PC-9 (cell line): ENCODE data around the gene HPD. TPM values are rescaled to one million over a fixed set of nuclear protein-coding genes. Genes with fewer than 3 reads are reported as not detected.

Experiments
- BruUV-seq: library from RNA; stranded (reverse); fragments of 400-500 nt; replicated peaks from 2 replicates; lab custom pipeline; 2021; lab: Mats Ljungman, UMichigan
- CTCF ChIA-PET: fragments of 300-600 bp; sonication (Branson Sonifier 250); formaldehyde crosslinking; loops from one replicate; lab custom pipeline; 2022; ENCODE audit warnings: antibody characterized with exemption; lab: Charles Lee
- POLR2A ChIA-PET: fragments of 300-600 bp; sonication (Branson Sonifier 250); formaldehyde crosslinking; loops from one replicate; lab custom pipeline; 2022; ENCODE audit warnings: antibody characterized with exemption; ENCODE audit not compliant: unreplicated experiment; lab: Charles Lee
- DNase-seq, 2 experiments: peaks; one replicate each; pipeline versions ENCODE4 v3.0.0 to v3.0.0-alpha.2; 2015 to 2022; ENCODE audit warnings: mixed read lengths in 1 of 2
- H2AFZ ChIP-seq: fragments of 200-600 bp; sonication (generic); 2 replicates; pipeline ENCODE4 v1.8.1; 2017; ENCODE audit warnings: antibody characterized with exemption
- H3F3A ChIP-seq: fragments of 200-600 bp; sonication (generic); 2 replicates; pipeline ENCODE4 v1.8.1; 2017; ENCODE audit warnings: antibody characterized with exemption, mild to moderate bottlenecking, low read depth; ENCODE audit not compliant: insufficient read depth
- H3K27ac ChIP-seq: fragments of 200-600 bp; sonication (generic); 2 replicates; pipeline ENCODE4 v1.6.1; 2016; ENCODE audit warnings: mixed run types
- H3K27me3 ChIP-seq: fragments of 200-600 bp; sonication (generic); 2 replicates; pipeline ENCODE4 v1.6.1; 2016; ENCODE audit warnings: low read depth, mixed run types; ENCODE audit not compliant: insufficient read depth
- H3K36me3 ChIP-seq: fragments of 200-600 bp; sonication (generic); 2 replicates; pipeline ENCODE4 v1.6.1; 2016; ENCODE audit warnings: low read depth, mixed run types
- H3K4me1 ChIP-seq: fragments of 200-600 bp; sonication (generic); replicated peaks from 2 replicates; pipeline ENCODE4 v1.6.1; 2016; ENCODE audit warnings: mixed run types; ENCODE audit not compliant: insufficient read depth
- H3K4me2 ChIP-seq: fragments of 200-600 bp; sonication (generic); 2 replicates; pipeline ENCODE4 v1.6.1; 2017; ENCODE audit warnings: mixed run types
- H3K4me3 ChIP-seq: fragments of 200-600 bp; sonication (generic); 2 replicates; pipeline ENCODE4 v1.6.1; 2016; ENCODE audit warnings: mixed run types
- H3K79me2 ChIP-seq: fragments of 200-600 bp; sonication (generic); 2 replicates; pipeline ENCODE4 v1.6.1; 2017; ENCODE audit warnings: low read depth, mixed run types
- H3K9me2 ChIP-seq: fragments of 200-600 bp; sonication (generic); 2 replicates; pipeline ENCODE4 v1.8.1; 2017; ENCODE audit warnings: mild to moderate bottlenecking; ENCODE audit not compliant: insufficient read depth
- H3K9me3 ChIP-seq: fragments of 200-600 bp; sonication (generic); 2 replicates; pipeline ENCODE4 v1.8.1; 2016; ENCODE audit warnings: low read depth; ENCODE audit not compliant: insufficient read depth
- H4K20me1 ChIP-seq: fragments of 200-600 bp; sonication (generic); 2 replicates; pipeline ENCODE4 v1.8.1; 2017; ENCODE audit not compliant: insufficient read depth
- EZH2 ChIP-seq: fragments of 200-600 bp; sonication (generic); IDR thresholded peaks from 2 replicates; pipeline ENCODE4 v1.8.0; 2017; ENCODE audit warnings: antibody characterized with exemption, low read depth
- intact Hi-C: fragments of 100-400 bp; cut with micrococcal nuclease; formaldehyde crosslinking; loops from one replicate; pipeline ENCODE4 v1.10.0; 2022; ENCODE audit not compliant: unreplicated experiment
- total RNA-seq: library from RNA; stranded (reverse); gene quantifications from 2 replicates; pipeline ENCODE4 v1.2.3, GENCODE V29; 2021
- TF ChIP-seq, protein P1 (sequence below): fragments of 200-600 bp; sonication (generic); conservative IDR thresholded peaks from 2 replicates; pipeline ENCODE4 v1.6.1; 2017; ENCODE audit warnings: mixed run types, antibody characterized with exemption, mild to moderate bottlenecking, moderate library complexity

Gene HPD
- total RNA-seq, 1 experiment from 2014 or later: 0.92 TPM

DNA sequence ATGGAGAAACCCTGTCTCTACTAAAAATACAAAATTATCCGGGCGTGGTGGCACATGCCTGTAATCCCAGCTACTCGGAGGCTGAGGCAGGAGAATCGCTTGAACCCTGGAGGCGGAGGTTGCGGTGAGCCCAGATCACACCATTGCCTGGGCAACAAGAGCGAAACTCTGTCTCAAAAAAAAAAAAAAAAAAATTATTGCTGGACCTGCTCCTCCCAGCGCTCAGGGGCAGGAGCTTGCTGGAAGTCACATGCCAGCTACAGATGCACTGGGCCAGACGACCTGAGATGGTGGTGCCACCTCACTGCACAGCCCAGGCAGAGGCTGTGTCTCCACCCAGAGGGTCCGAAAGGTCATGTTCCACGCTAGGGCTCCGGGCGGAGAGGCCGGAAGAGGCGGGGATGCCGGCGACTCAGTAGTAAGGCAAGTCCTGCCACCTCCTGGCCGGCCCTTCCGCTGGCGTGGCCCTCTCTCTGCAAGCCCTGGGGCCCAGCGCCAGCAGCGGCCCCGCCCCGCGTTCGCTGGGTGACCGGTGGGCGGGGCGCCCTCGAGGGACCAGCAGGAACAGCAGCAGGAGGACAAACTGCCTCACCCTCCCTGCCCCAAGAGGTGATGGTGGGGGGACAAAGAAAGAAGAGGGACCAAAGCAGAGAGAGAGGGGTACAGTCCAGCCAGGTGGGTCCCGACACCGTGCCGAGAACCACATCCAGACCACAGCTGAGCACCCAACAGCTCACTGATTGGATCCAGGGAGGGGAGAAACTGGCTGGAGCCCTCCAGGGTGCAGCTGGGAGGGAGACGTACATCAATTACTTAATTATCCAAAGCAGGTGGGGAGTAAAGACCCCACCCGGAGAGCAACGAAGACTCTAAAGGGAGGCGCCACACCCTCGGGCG, 61.6 kb downstream of the HPD start:
- no peaks in the 10 kb centered on the region for H3K9me2 ChIP-seq
- H3K79me2 ChIP-seq: peaks cover 61% of the 10 kb centered on the region
- no peak overlapping the region for H2AFZ ChIP-seq
- H3K4me3 ChIP-seq: peak overlapping the region; percentile 17; the same call in 1 of the 2 replicates
- POLR2A ChIA-PET: interaction anchor here (0.5 to 0.6 kb wide), 4 partner anchors 80 to 1472 kb away, joined by 3 to 7 read pairs (median 3); no protein-coding TSS in a partner anchor
- DNase-seq: peak; percentile 96 to 97
- H3K36me3 ChIP-seq: no peaks in the 10 kb centered on the region
- no peaks in the 10 kb centered on the region for H3K9me3 ChIP-seq
- no TSS peak for BruUV-seq
- peaks cover 48% of the 10 kb centered on the region for H3K4me1 ChIP-seq
- H3K27me3 ChIP-seq: no peaks in the 10 kb centered on the region
- intact Hi-C loops: loop anchor here (1.0 to 10.0 kb wide), 4 partner anchors 91 to 572 kb away; partner anchors contain the start of gene PSMD9
- peak overlapping the region; percentile 72 for H3K4me2 ChIP-seq
- H4K20me1 ChIP-seq: no peaks in the 10 kb centered on the region
- peaks cover 64% of the 10 kb centered on the region for H3F3A ChIP-seq
- peak overlapping the region; percentile 69 for H3K27ac ChIP-seq
- no peak for TF ChIP-seq EZH2
- TF ChIP-seq, protein P1, sequence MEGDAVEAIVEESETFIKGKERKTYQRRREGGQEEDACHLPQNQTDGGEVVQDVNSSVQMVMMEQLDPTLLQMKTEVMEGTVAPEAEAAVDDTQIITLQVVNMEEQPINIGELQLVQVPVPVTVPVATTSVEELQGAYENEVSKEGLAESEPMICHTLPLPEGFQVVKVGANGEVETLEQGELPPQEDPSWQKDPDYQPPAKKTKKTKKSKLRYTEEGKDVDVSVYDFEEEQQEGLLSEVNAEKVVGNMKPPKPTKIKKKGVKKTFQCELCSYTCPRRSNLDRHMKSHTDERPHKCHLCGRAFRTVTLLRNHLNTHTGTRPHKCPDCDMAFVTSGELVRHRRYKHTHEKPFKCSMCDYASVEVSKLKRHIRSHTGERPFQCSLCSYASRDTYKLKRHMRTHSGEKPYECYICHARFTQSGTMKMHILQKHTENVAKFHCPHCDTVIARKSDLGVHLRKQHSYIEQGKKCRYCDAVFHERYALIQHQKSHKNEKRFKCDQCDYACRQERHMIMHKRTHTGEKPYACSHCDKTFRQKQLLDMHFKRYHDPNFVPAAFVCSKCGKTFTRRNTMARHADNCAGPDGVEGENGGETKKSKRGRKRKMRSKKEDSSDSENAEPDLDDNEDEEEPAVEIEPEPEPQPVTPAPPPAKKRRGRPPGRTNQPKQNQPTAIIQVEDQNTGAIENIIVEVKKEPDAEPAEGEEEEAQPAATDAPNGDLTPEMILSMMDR: peak; percentile 33; the same call in 1 of the 2 replicates
- CTCF ChIA-PET: interaction anchor here (0.6 to 4.9 kb wide), 7 partner anchors 9 to 1929 kb away, joined by 3 to 48 read pairs (median 7); partner anchors contain the start of gene PSMD9

DNA sequence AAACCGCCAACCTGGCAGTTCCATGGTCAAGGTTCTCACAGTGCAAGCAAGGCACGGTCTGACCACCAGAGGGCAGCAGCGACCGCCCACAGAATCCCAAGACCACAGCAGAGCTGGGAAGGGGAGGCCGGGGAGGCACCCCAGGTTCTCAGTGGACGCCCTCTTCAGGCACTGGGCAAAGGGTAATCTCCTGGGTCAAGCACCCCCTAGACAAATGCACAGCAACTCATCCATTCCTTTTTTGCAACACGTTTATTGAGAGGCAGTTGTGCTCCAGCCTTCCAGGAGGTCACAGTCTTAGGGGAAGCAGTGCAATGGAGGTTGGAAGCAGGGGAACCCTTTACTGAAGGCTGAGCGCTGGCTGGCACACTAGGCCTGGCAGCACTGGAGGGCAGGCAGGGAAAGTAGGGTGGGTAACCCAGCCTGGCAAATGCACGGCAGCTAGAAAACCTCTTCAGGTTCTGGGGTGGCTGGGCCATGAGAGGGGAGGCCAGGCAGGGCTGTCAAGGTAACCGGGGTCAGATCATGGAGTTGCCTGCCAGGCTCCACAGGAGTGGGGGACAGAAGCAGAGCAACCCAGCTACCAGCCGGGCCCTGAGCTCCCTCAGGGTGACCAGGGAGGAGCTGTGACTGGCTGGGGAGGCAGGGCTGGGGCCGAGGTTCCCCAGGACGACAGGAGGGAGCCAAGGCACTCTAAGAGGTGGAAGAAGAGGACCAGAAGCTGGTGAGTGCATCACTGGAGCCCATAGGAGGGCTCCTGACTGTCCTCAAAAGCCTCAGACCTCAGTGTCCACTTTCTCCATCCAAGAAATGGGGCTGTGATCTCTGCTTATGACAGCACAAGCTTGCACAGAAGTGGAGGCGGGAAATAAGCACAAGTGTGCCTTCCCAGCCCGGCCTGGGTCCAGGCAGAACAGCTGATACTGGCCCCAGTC, 63.4 kb downstream of the HPD start:
- ChIA-PET POLR2A (interaction anchor here (0.5 to 1.0 kb wide), 4 partner anchors 9 to 109 kb away, joined by 4 read pairs; no protein-coding TSS in a partner anchor), CTCF (interaction anchor here (0.5 to 4.9 kb wide), 14 partner anchors 9 to 318 kb away, joined by 3 to 48 read pairs (median 8); partner anchors contain the start of gene PSMD9)
- TF ChIP-seq EZH2: no peak
- TF ChIP-seq, protein P1: peak; percentile 95
- peaks cover 63% of the 10 kb centered on the region for H3K79me2 ChIP-seq
- peaks cover 62% of the 10 kb centered on the region for H3K4me1 ChIP-seq
- no peaks in the 10 kb centered on the region for H3K27me3 ChIP-seq
- peak; percentile 69 to 87 for DNase-seq
- H3K4me3 ChIP-seq: peak overlapping the region; percentile 35; the same call in 1 of the 2 replicates
- H3F3A ChIP-seq: peaks cover 67% of the 10 kb centered on the region
- no TSS peak for BruUV-seq
- no peak overlapping the region for H2AFZ ChIP-seq
- H3K36me3 ChIP-seq: no peaks in the 10 kb centered on the region
- intact Hi-C loops: loop anchor here (2.0 to 10.0 kb wide), 5 partner anchors 168 to 570 kb away; partner anchors contain the start of gene ORAI1
- H3K9me2 ChIP-seq: no peaks in the 10 kb centered on the region
- no peaks in the 10 kb centered on the region for H3K9me3 ChIP-seq
- H3K27ac ChIP-seq: peak overlapping the region; percentile 69
- H3K4me2 ChIP-seq: peak overlapping the region; percentile 93
- H4K20me1 ChIP-seq: no peaks in the 10 kb centered on the region
